ENCODE data around the gene ST6GALNAC5. TPM values are rescaled to one million over a fixed set of nuclear protein-coding genes. Genes with fewer than 3 reads are reported as not detected.

ST6GALNAC5 gene
- total RNA-seq, 1 donor from 2014 or later = 9.5 TPM

- no peak for DNase-seq (ENCODE audit: low spot score, unreplicated experiment)
- H3K27me3 Mint-ChIP-seq = no peaks in the 10 kb centered on the region
- no peak for TF ChIP-seq CTCF (IDR thresholded peaks at IDR 0.05; ENCODE audit: unreplicated experiment)
Measured at GRCh38 chr1:77031106-77031662, 163.9 kb downstream of the ST6GALNAC5 start.

DNA sequence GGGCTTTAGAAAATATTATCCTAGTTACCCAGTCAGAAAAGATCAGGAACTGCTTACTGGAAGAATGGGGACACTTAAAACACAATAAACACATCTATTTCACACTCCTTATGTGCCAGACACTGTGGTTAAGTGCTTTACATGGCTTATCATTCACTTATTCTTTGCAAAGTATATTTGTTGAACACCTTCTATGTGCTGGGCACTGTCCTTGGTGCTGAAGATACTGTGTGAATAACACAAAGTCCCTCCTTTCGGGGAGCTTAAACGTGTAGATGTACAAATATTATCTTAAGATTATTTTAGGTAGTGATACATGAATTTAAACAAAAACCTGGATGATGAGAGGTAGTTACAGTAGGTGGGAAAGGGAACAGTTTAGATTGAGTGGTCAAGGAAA, 169.3 kb downstream of the ST6GALNAC5 start:
- DNase-seq (ENCODE audit: low spot score, unreplicated experiment) = no peak
- H3K4me3 Mint-ChIP-seq (ENCODE audit: low read depth) = no peak overlapping the region

More at GRCh38 chr1:77031106-77031662, 163.9 kb downstream of the ST6GALNAC5 start:
- Mint-ChIP-seq H3K36me3 (ENCODE audit: insufficient read depth) (no peaks in the 10 kb centered on the region), H3K27ac (no peak overlapping the region), H3K4me1 (ENCODE audit: low read depth) (peaks cover 27% of the 10 kb centered on the region), H3K9me3 (ENCODE audit: low read depth) (no peaks in the 10 kb centered on the region), H3K4me3 (ENCODE audit: low read depth) (no peak overlapping the region)

DNA sequence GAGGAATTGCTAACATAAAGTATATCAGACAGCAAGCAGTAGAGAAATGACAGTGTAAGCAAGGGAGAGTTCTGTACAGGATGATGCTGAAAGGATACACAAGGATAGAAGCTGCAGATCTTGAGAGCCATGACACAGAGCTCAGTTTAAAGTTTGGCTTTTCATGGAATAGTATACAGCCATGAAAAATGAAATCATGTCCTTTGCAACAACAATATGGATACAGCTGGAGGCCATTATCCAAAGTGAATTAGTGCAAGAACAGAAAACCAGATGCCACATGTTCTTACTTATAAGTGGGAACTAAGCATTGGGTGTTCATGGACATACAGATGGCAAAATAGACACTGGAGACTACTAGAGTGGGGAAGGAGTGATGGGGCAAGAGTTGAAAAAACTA, 169.8 kb downstream of the ST6GALNAC5 start:
- H3K4me3 Mint-ChIP-seq (ENCODE audit: low read depth) = no peak overlapping the region
- H3K36me3 Mint-ChIP-seq (ENCODE audit: insufficient read depth) = no peaks in the 10 kb centered on the region
- DNase-seq (ENCODE audit: low spot score, unreplicated experiment) = no peak
- H3K27me3 Mint-ChIP-seq = no peaks in the 10 kb centered on the region
- peaks cover 3% of the 10 kb centered on the region for H3K4me1 Mint-ChIP-seq (ENCODE audit: low read depth)
- TF ChIP-seq CTCF (IDR thresholded peaks at IDR 0.05; ENCODE audit: unreplicated experiment) = no peak
- no peak overlapping the region for H3K27ac Mint-ChIP-seq
- peaks cover 6% of the 10 kb centered on the region for H3K9me3 Mint-ChIP-seq (ENCODE audit: low read depth)

More for the DNA sequence above, 169.3 kb downstream of the ST6GALNAC5 start:
- no peak overlapping the region for H3K27ac Mint-ChIP-seq
- H3K27me3 Mint-ChIP-seq = no peaks in the 10 kb centered on the region
- H3K9me3 Mint-ChIP-seq (ENCODE audit: low read depth) = peaks cover 6% of the 10 kb centered on the region
- H3K36me3 Mint-ChIP-seq (ENCODE audit: insufficient read depth) = no peaks in the 10 kb centered on the region
- TF ChIP-seq CTCF (IDR thresholded peaks at IDR 0.05; ENCODE audit: unreplicated experiment) = no peak
- H3K4me1 Mint-ChIP-seq (ENCODE audit: low read depth) = peaks cover 6% of the 10 kb centered on the region

GRCh38 chr1:77038000-77038399, 170.7 kb downstream of the ST6GALNAC5 start:
- Mint-ChIP-seq H3K27ac (no peak overlapping the region), H3K27me3 (no peaks in the 10 kb centered on the region), H3K9me3 (ENCODE audit: low read depth) (peaks cover 6% of the 10 kb centered on the region), H3K4me3 (ENCODE audit: low read depth) (no peak overlapping the region), H3K4me1 (ENCODE audit: low read depth) (no peaks in the 10 kb centered on the region), H3K36me3 (ENCODE audit: insufficient read depth) (no peaks in the 10 kb centered on the region)
- no peak for TF ChIP-seq CTCF (IDR thresholded peaks at IDR 0.05; ENCODE audit: unreplicated experiment)
- DNase-seq (ENCODE audit: low spot score, unreplicated experiment) = no peak

GRCh38 chr1:77039111-77039510, 171.8 kb downstream of the ST6GALNAC5 start:
- DNase-seq (ENCODE audit: low spot score, unreplicated experiment) = no peak
- H3K27ac Mint-ChIP-seq = no peak overlapping the region
- no peaks in the 10 kb centered on the region for H3K27me3 Mint-ChIP-seq
- H3K4me1 Mint-ChIP-seq (ENCODE audit: low read depth) = no peaks in the 10 kb centered on the region
- TF ChIP-seq CTCF (IDR thresholded peaks at IDR 0.05; ENCODE audit: unreplicated experiment) = no peak
- no peaks in the 10 kb centered on the region for H3K36me3 Mint-ChIP-seq (ENCODE audit: insufficient read depth)
- H3K4me3 Mint-ChIP-seq (ENCODE audit: low read depth) = no peak overlapping the region
- H3K9me3 Mint-ChIP-seq (ENCODE audit: low read depth) = peaks cover 6% of the 10 kb centered on the region

Measured in progenitor cell of endocrine pancreas (in vitro differentiated cells).